GM21723 (cell line): Measurements from ENCODE around the gene CST8.

Experiments
- ATAC-seq: cut with Tn5 transposase; IDR thresholded peaks from one replicate; pipeline ENCODE4 v1.9.1; 2021; ENCODE audit warnings: mild to moderate bottlenecking, moderate library complexity; ENCODE audit not compliant: unreplicated experiment

CST8 gene

DNA sequence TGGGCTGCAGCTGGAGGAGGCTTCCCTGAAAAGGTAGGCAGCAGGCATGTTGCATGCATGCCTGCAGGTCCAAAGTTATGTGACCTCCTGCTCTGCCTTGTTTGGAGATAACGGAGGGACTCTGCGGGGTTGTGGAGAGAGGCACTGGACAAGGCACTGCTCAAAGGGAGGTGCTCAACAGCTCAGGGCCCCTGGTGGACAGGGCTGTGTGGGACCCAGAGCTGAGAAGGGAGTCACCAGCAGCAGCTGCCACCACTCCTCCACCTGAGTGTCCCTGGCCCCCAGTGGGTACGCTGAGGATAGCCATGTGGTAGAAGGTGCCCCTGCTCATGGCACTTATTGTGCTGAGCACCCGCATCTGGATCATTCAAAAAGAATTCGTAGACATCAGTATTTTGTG, 15.5 kb upstream of the CST8 start:
- no peak for ATAC-seq

- no peak for ATAC-seq
These were observed 14.7 kb upstream of the CST8 start for GRCh38 chr20:23476015-23476754.

DNA sequence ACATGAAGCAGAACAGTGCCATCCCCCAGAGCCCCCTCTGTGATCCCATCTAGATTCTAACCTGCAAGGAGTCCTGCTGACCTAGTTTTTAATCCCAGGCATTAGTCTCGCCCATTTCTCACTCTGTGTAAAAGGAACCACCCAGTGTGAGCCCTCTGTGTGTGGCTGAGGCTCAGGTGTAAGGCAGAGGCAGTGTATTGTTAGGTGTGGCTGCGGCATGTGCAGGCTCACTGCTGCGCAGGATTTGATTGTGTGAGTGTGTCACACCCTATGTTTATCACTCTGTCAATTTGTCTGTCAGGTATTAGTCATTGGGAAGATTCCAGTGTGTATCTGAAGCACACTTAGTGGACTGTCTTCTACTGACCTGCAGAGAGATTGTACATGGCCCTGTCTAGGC, 13.7 kb upstream of the CST8 start:
- no peak for ATAC-seq

GRCh38 chr20:23479043-23479442, 11.9 kb upstream of the CST8 start:
- ATAC-seq: no peak

GRCh38 chr20:23482138-23482537, 8.8 kb upstream of the CST8 start:
- ATAC-seq: no peak

GRCh38 chr20:23484081-23484480, 6.8 kb upstream of the CST8 start:
- no peak for ATAC-seq

DNA sequence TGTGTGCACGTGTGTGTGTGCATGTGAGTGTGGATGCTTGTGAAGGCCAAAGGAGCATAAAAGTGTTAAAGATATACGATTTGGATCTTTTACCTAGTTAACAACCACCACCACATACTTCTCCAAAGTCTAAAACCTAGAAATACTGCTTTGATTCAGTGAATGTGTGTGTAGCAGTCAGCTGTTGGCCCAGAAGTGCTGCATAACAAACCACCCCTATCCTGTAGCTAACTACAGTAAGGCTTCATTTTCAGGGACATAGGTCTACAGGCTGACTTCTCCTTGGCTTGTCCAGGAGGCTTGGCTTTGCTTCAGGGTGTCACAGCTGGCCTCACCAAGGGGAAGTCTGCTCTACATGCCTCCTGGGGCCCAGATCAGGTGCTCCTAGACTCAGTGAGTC, 2.4 kb upstream of the CST8 start:
- ATAC-seq: no peak

DNA sequence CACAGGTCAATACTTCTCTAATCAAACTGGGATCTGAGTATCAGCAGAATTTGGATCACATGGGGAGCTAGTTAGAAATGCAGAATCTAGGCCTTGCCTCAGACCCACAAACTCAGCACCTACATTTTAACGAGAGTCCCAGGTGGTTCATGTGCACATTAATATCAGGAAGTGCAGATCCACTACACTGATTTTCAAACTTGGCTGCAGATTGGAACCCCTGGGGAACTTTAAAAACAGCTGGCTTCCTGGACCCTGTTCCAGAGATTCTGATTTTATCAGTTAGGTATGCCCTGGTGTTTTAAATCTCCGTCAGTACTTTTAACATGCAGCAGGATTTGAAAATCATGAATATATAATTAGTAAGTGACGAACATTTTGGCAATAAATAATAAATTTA, 1.9 kb upstream of the CST8 start:
- ATAC-seq: no peak

DNA sequence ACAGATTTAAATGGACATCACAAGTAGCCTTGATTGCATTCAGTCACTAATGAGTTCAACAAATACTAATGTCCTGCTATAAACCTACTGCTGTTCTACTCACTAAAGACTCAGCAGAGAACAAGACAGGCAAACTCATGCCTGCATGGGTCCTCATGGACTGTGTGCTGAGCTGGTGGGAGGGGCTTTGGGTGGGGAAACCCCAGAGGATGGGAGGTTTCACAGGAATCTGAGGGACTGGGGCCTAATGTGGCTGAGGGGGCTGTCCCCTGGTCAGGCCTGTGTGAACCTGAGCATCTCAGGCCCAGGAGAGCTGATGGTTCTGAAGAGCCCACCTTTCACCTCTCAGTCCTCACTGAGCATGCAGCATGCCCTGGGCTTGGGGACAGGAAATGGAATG, 1.4 kb downstream of the CST8 start:
- ATAC-seq: no peak

DNA sequence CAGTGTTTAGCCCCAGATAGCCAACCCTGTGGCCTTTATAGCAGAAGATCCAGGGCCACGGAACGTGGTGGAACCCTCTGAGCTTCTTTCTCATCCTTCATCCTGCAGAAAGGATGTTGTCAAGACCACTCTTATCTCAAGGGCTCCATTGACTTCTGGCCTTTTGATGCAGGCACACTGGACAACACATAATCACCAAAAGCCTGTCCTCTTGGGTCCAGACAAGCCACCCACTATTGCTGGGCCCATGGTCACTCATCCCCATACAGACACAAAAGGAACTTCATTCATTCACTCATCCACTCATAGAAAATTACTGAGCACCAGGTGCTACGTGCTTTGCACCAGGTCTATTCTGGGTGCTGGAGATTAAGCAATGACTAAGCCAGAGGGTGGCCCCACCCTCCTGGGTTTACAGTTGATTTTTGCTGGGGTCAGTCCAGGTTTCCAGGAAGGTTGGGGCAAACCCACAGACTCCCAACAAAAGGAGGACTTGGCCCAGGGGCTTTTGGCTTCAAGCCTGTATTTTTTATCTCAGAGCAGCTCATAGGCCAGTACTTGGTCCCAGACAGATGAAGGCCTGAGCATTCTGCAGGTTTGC, 2.4 kb downstream of the CST8 start:
- ATAC-seq: no peak

DNA sequence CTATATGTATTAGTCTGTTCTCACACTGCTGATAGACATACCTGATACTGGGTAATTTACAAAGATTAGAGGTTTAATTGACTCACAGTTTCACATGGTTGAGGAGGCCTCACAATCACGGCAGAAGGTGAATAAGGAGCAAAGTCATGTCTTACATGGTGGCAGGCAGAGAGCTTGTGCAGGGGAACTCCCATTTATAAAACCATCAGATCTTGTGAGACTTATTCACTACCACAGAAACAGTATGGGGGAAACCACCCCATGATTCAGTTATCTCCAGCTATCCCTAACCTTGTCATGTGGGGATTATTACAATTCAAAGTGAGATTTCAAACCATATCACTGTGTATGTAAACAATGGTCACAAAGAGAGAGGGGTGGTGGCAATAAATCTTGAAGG, 6.6 kb downstream of the CST8 start:
- ATAC-seq: no peak

- ATAC-seq: no peak
These were observed 11.0 kb downstream of the CST8 start for GRCh38 chr20:23501926-23502325.

- ATAC-seq: no peak
These were observed 12.7 kb downstream of the CST8 start for GRCh38 chr20:23503649-23504048.

DNA sequence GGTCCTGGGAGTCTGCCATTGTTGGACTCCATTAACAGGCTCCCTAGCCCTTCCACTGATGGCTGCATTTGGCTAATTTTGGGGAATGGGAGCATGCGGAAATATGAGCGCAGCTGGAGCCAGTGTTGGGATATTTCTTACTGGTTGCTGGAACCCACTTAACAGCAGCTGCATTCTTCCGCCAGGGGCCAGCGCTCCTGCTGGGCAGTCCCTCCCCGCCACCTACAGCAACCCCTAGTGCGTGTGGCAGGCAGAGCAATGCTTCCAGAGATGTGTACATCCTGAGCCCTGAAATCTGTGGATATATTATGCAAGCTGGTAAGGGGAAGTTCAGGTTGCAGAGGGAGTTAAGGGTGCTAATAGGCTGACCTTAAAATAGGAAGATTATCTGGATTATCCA, 16.4 kb downstream of the CST8 start:
- no peak for ATAC-seq

- ATAC-seq: no peak
These were observed 17.7 kb downstream of the CST8 start for GRCh38 chr20:23508449-23509229.

GRCh38 chr20:23509247-23509913, 18.5 kb downstream of the CST8 start:
- no peak for ATAC-seq

DNA sequence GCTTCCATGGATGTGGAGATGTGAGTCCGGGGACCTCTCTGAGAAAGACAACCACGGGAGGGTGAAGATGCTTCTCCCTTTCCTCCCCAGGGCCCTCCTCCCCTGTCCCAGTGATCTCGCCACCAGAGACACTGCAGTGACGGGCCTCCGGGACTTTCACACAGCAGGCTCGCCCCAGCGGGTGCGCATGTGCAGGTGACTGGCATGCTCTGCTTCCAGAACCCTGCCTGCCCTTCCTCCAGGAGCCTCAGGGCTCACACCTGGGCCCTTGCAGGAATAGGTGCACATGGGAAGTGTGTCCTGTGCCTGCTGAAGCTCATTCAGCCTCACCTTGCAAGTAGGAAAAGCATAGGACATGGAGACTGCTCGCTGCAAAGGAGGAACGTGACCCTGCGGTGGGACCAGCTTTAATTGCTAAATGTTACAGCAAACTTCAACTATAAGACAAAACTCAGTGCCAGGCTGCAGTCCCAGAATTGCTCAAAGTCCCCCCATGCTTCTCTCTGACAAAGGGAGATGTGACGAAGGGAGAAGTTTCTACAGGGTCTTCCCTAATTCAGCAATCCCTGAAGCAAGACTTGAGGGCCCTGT, 19.2 kb downstream of the CST8 start:
- ATAC-seq: no peak

DNA sequence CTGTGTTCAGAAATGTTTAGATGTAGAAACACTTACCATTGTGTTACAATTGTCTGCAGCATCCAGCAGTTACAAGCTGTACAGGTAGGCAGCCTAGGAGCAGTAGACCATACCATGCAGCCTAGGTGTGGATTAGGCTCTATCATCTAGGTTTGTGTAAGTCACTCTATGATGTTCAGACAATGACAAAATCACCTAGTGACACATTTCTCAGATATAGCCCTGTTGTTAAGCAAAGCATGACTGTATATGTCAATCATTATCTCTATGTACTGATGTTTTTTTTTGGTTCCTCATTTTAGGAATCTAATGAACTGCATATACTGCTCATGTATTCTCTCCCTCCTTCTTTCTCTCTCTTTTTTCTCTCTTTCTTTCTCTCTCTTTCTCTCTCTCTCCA, 22.2 kb downstream of the CST8 start:
- ATAC-seq: no peak

DNA sequence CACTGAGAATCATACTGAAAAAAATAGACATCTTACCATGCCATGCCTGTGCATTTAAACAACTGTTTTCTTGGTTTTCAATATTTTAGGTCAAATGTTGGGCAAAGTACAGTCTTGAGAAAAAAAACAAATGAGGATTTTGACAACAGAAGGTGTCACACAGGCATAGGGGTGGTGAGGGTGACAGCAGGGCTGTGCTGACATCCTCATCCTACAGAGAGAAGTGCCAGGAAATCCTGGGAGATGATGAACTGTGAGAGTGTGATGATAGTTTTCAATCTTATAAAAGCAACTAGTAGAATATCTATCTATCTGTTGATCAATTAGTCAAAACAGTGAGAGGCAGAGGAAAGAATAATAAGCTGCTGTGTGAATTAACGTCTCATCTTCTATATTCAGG, 23.9 kb downstream of the CST8 start:
- no peak for ATAC-seq

GRCh38 chr20:23515250-23515939, 24.5 kb downstream of the CST8 start:
- ATAC-seq: no peak

DNA sequence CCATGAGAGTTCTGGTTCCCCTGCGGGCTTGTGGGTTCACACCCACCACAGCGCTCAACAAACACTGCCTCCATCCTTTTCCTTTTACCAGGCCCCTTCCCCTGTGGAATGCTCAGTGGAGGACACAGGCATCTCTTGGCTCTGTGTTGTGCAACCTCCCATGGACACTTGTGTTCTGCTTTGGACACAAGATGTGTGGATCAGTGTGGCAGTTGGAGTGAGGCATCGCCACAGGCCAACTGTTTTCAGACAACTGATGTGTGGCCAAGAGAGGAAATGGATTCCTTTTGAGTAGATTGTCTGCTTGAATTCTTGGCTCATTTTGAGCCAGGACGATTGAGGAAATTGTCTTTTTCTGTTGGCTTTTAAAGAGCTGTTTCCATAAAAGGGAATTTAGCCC, 26.8 kb downstream of the CST8 start:
- no peak for ATAC-seq
